ENCODE results near the gene ITGA3.

- TF ChIP-seq EZH2phosphoT487 (IDR thresholded peaks at IDR 0.05; ENCODE audit: borderline replicate concordance) (no peak), CTCF (conservative IDR thresholded peaks at IDR 0.05; ENCODE audit: low read length) (no peak)
These were observed 56.8 kb downstream of the ITGA3 start for GRCh38 chr17:50112694-50113093.
